CD4-positive, alpha-beta T cell (primary cell): ENCODE data around the gene LINGO1. TPM values are rescaled to one million over a fixed set of nuclear protein-coding genes. Genes with fewer than 3 reads are reported as not detected.

ENCODE experiments used
- ATAC-seq: fragments of 200-7000 bp; cut with Tn5 transposase; one replicate; pipeline ENCODE4 v1.10.0; 2022; ENCODE audit warnings: mild to moderate bottlenecking; ENCODE audit not compliant: poor library complexity
- CTCF ChIA-PET: fragments of 350-600 bp; sonication (Branson Sonifier 250); formaldehyde crosslinking; loops from one replicate; lab custom pipeline; 2021; ENCODE audit warnings: antibody characterized with exemption, inconsistent platforms; lab: Charles Lee
- POLR2A ChIA-PET: fragments of 350-600 bp; sonication (Branson Sonifier 250); formaldehyde crosslinking; loops from one replicate; lab custom pipeline; 2021; ENCODE audit warnings: antibody characterized with exemption, inconsistent platforms; lab: Charles Lee
- DNase-seq, 14 experiments: peaks; one replicate each; pipeline ENCODE4 v3.0.0-alpha.2; 2013 to 2020; ENCODE audit warnings: mixed read lengths in 2 of 14
- H3K27ac ChIP-seq, 2 donors: one replicate each; pipeline versions ENCODE4 v1.5.1 to v1.7.0; 2013; ENCODE audit warnings: low read length in 2 of 2, low read depth in 1 of 2, mild to moderate bottlenecking in 1 of 2
- H3K27me3 ChIP-seq, 2 experiments: 1 replicate in 1 of 2; 2 replicates in 1 of 2; pipeline versions ENCODE4 v1.6.1 to v1.7.0; 2013; ENCODE audit warnings: low read length in 2 of 2, control low read depth in 1 of 2, mild to moderate bottlenecking in 1 of 2, moderate library complexity in 1 of 2; ENCODE audit not compliant: insufficient read depth in 2 of 2, control insufficient read depth in 1 of 2
- H3K36me3 ChIP-seq: one replicate; pipeline ENCODE4 v1.6.1; 2013; ENCODE audit warnings: low read length, control low read depth; ENCODE audit not compliant: insufficient read depth
- H3K4me1 ChIP-seq: one replicate; pipeline ENCODE4 v1.6.1; 2013; ENCODE audit warnings: low read length, control low read depth; ENCODE audit not compliant: insufficient read depth
- H3K4me3 ChIP-seq: one replicate; pipeline ENCODE4 v1.5.1; 2013; ENCODE audit warnings: mild to moderate bottlenecking, low read length, moderate library complexity
- H3K9me3 ChIP-seq, 2 experiments: 1 replicate in 1 of 2; 2 replicates in 1 of 2; pipeline versions ENCODE4 v1.6.1 to v1.7.0; 2013; ENCODE audit warnings: low read length in 2 of 2, mild to moderate bottlenecking in 2 of 2, control low read depth in 1 of 2, moderate library complexity in 1 of 2; ENCODE audit not compliant: control insufficient read depth in 1 of 2, insufficient read depth in 1 of 2
- H3K27ac Mint-ChIP-seq: one replicate; pipeline ENCODE4 v1.8.0; 2020; ENCODE audit warnings: mixed read lengths
- H3K27me3 Mint-ChIP-seq: one replicate; pipeline ENCODE4 v1.8.0; 2021; ENCODE audit warnings: mixed read lengths
- H3K36me3 Mint-ChIP-seq: one replicate; pipeline ENCODE4 v1.8.0; 2021; ENCODE audit warnings: low read depth, mixed read lengths
- H3K4me1 Mint-ChIP-seq: one replicate; pipeline ENCODE4 v1.8.0; 2021; ENCODE audit warnings: low read depth, mixed read lengths
- H3K4me3 Mint-ChIP-seq: one replicate; pipeline ENCODE4 v1.8.0; 2020; ENCODE audit warnings: mild to moderate bottlenecking, mixed read lengths
- H3K9me3 Mint-ChIP-seq: one replicate; pipeline ENCODE4 v1.8.0; 2020; ENCODE audit warnings: mixed read lengths
- intact Hi-C, 2 experiments: fragments of 100-400 bp; cut with DNase I in 1 of 2; cut with micrococcal nuclease in 1 of 2; formaldehyde crosslinking; loops; one replicate each; pipeline versions ENCODE4 v1.15.1 to v1.9.0; 2023 to 2025; cut with DNase I, micrococcal nuclease
- polyA plus RNA-seq, 2 donors: library from polyadenylated mRNA; unstranded; fragments of 120-200 nt; gene quantifications; one replicate each; pipeline ENCODE4 v1.2.1, GENCODE V29; 2013
- total RNA-seq, 174 experiments: library from RNA in 2 of 174; stranded (reverse) in 2 of 174; gene quantifications; one replicate each; pipeline ENCODE4 v1.2.3 and lab custom pipeline; 2021 to 2026
- TF ChIP-seq, protein P1 (sequence below): fragments of 200-600 bp; IDR thresholded peaks from one replicate; pipeline ENCODE4 v1.8.0; 2022; ENCODE audit warnings: antibody characterized with exemption, mild to moderate bottlenecking

Gene LINGO1, protein sequence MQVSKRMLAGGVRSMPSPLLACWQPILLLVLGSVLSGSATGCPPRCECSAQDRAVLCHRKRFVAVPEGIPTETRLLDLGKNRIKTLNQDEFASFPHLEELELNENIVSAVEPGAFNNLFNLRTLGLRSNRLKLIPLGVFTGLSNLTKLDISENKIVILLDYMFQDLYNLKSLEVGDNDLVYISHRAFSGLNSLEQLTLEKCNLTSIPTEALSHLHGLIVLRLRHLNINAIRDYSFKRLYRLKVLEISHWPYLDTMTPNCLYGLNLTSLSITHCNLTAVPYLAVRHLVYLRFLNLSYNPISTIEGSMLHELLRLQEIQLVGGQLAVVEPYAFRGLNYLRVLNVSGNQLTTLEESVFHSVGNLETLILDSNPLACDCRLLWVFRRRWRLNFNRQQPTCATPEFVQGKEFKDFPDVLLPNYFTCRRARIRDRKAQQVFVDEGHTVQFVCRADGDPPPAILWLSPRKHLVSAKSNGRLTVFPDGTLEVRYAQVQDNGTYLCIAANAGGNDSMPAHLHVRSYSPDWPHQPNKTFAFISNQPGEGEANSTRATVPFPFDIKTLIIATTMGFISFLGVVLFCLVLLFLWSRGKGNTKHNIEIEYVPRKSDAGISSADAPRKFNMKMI
- total RNA-seq = not detected
- not detected for polyA plus RNA-seq (2013, experiment 1 of 2)
- 0.29 TPM for polyA plus RNA-seq (2013, experiment 2 of 2)
- total RNA-seq (lab: John Stamatoyannopoulos, UW) = 0 to 0.11 (median 0) reads per million in 172 experiments

- Mint-ChIP-seq H3K4me3 (peak within 1 kb of the TSS; percentile 54), H3K27ac (no peak within 1 kb of the TSS), H3K9me3 (no peaks in the 10 kb centered on the region), H3K36me3 (no peaks in the 10 kb centered on the region), H3K27me3 (peaks cover 51% of the 10 kb centered on the region), H3K4me1 (peaks cover 15% of the 10 kb centered on the region)
- intact Hi-C loops = loop anchor here in 1 of 2 experiments (10.0 kb wide), 1 partner anchor 242 kb away; no protein-coding TSS in a partner anchor
- TF ChIP-seq, protein P1, sequence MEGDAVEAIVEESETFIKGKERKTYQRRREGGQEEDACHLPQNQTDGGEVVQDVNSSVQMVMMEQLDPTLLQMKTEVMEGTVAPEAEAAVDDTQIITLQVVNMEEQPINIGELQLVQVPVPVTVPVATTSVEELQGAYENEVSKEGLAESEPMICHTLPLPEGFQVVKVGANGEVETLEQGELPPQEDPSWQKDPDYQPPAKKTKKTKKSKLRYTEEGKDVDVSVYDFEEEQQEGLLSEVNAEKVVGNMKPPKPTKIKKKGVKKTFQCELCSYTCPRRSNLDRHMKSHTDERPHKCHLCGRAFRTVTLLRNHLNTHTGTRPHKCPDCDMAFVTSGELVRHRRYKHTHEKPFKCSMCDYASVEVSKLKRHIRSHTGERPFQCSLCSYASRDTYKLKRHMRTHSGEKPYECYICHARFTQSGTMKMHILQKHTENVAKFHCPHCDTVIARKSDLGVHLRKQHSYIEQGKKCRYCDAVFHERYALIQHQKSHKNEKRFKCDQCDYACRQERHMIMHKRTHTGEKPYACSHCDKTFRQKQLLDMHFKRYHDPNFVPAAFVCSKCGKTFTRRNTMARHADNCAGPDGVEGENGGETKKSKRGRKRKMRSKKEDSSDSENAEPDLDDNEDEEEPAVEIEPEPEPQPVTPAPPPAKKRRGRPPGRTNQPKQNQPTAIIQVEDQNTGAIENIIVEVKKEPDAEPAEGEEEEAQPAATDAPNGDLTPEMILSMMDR = no peak
- Histone ChIP-seq H3K27ac (no peak within 1 kb of the TSS), H3K9me3 (peaks cover 0 to 11% of the 10 kb centered on the region in 2 experiments), H3K36me3 (no peaks in the 10 kb centered on the region), H3K4me3 (peak within 1 kb of the TSS; percentile 33), H3K27me3 (peaks cover 47 to 66% of the 10 kb centered on the region in 2 experiments), H3K4me1 (peaks cover 21% of the 10 kb centered on the region)
- ATAC-seq = no peak
- no peak for DNase-seq
- CTCF ChIA-PET = no interaction called here
- POLR2A ChIA-PET = no interaction called here
These were observed at the start of gene LINGO1 for GRCh38 chr15:77632534-77633133. Gene LINGO1, minus strand, starts transcription at chr15:77632912. Its CDS starts 597 bp downstream, at chr15:77632315.

DNA sequence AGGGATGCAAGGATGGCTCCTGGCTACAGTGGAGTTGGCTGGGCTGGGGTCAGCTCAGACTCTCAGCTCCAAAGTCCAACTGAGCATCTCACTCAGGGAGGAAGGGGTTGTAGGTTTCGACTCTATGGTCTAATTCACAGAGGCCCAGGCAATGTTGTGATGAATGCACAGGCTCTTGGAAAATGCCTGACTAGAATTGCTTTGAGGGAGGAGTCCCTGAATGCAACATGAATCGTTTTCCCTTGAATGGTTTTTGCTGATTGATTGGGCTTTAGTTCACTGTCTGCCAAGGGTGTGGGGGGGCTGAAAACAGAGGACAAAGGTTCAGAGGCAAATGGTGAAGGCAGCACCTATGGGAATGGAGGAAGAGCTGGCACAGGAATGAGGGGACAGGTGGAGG lies 48.6 kb upstream of the LINGO1 start:
- no peaks in the 10 kb centered on the region for H3K4me1 ChIP-seq
- Mint-ChIP-seq H3K27me3 (peaks cover 36% of the 10 kb centered on the region), H3K4me3 (no peak overlapping the region), H3K36me3 (no peaks in the 10 kb centered on the region), H3K4me1 (no peaks in the 10 kb centered on the region), H3K9me3 (no peaks in the 10 kb centered on the region), H3K27ac (no peak overlapping the region)
- no peaks in the 10 kb centered on the region for H3K9me3 ChIP-seq
- no peak overlapping the region for H3K4me3 ChIP-seq
- ChIA-PET CTCF (no interaction called here), POLR2A (interaction anchor here (0.5 kb wide), 1 partner anchor 1458 kb away, joined by 3 read pairs; no protein-coding TSS in a partner anchor)
- no peak overlapping the region for H3K27ac ChIP-seq
- H3K36me3 ChIP-seq = no peaks in the 10 kb centered on the region
- TF ChIP-seq, protein P1 = no peak
- peaks cover 0 to 8% of the 10 kb centered on the region in 2 experiments for H3K27me3 ChIP-seq
- DNase-seq (no peak), ATAC-seq (no peak)
- intact Hi-C loops = no loop called here

GRCh38 chr15:77676569-77677375 lies 44.1 kb upstream of the LINGO1 start:
- Mint-ChIP-seq H3K9me3 (no peaks in the 10 kb centered on the region), H3K4me3 (no peak overlapping the region), H3K27ac (no peak overlapping the region), H3K36me3 (no peaks in the 10 kb centered on the region), H3K27me3 (peaks cover 33% of the 10 kb centered on the region), H3K4me1 (no peaks in the 10 kb centered on the region)
- Histone ChIP-seq H3K4me1 (no peaks in the 10 kb centered on the region), H3K4me3 (no peak overlapping the region), H3K36me3 (no peaks in the 10 kb centered on the region), H3K9me3 (peaks cover 0 to under 1% of the 10 kb centered on the region in 2 experiments), H3K27ac (no peak overlapping the region), H3K27me3 (peaks cover 0 to 16% of the 10 kb centered on the region in 2 experiments)
- DNase-seq (no peak), ATAC-seq (no peak)
- ChIA-PET POLR2A (no interaction called here), CTCF (no interaction called here)
- TF ChIP-seq, protein P1 = no peak
- intact Hi-C loops = no loop called here
